ENCODE measurements around the gene WDR45.

- no peak for TF ChIP-seq CTCF (IDR thresholded peaks at IDR 0.05 in 8 of 11, conservative IDR thresholded peaks at IDR 0.05 in 3 of 11)
- no peak for TF ChIP-seq POLR2A (IDR thresholded peaks at IDR 0.05)
- TF ChIP-seq POLR2AphosphoS5 (IDR thresholded peaks at IDR 0.05): no peak
Observed at GRCh38 chrX:49041744-49042580, 37.7 kb downstream of the WDR45 start.
